DOHH2 (cell line): ENCODE data around the gene ATG12.
"Not testable (repeated sequence)": the region's sequence is repeated elsewhere in the genome, so short reads cannot be mapped to it uniquely, and the experiment has no call there.

Experiments used
- EZH2phosphoT487 ChIP-seq: fragments of 200-600 bp; sonication (generic); IDR thresholded peaks from 2 replicates; pipeline ENCODE4 v1.6.1; 2017; ENCODE audit warnings: borderline replicate concordance, mild to moderate bottlenecking, antibody characterized with exemption, low read length, moderate library complexity, mixed read lengths
- TF ChIP-seq, protein P1 (sequence below): fragments of 200-600 bp; sonication (generic); IDR thresholded peaks from one replicate; pipeline ENCODE4 v1.5.1; 2014; ENCODE audit warnings: antibody characterized with exemption, mild to moderate bottlenecking, low read depth, low read length; ENCODE audit not compliant: poor library complexity, severe bottlenecking

DNA sequence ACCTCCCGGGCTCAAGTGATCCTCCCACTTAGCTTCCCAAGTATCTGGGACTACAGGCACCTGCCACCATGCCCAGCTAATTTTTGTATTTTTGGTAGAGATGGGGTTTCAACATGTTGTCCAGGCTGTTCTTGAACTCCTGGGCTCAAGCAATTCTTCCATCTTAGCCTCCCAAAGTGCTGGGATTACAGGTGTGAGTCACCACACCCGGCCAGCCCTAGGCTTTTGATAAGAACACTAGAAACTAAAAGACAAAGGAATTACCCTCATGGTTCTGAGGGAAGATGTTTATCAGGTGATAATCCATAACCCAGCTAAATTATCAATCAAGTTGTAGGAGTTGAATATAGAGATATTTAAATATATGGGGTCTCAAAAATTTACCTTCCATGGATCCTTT is 33.3 kb downstream of the ATG12 start:
- TF ChIP-seq, protein P1, sequence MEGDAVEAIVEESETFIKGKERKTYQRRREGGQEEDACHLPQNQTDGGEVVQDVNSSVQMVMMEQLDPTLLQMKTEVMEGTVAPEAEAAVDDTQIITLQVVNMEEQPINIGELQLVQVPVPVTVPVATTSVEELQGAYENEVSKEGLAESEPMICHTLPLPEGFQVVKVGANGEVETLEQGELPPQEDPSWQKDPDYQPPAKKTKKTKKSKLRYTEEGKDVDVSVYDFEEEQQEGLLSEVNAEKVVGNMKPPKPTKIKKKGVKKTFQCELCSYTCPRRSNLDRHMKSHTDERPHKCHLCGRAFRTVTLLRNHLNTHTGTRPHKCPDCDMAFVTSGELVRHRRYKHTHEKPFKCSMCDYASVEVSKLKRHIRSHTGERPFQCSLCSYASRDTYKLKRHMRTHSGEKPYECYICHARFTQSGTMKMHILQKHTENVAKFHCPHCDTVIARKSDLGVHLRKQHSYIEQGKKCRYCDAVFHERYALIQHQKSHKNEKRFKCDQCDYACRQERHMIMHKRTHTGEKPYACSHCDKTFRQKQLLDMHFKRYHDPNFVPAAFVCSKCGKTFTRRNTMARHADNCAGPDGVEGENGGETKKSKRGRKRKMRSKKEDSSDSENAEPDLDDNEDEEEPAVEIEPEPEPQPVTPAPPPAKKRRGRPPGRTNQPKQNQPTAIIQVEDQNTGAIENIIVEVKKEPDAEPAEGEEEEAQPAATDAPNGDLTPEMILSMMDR: not testable (repeated sequence)
- TF ChIP-seq EZH2phosphoT487: not testable (repeated sequence)
